ENCODE data around the gene APBA2. TPM values are rescaled to one million over a fixed set of nuclear protein-coding genes. Genes with fewer than 3 reads are reported as not detected.
"Not testable (repeated sequence)": the region's sequence is repeated elsewhere in the genome, so short reads cannot be mapped to it uniquely, and the experiment has no call there.

Gene APBA2
- total RNA-seq, 6 donors from 2014 or later = 3.2 to 7.9 (median 6.0) TPM

DNA sequence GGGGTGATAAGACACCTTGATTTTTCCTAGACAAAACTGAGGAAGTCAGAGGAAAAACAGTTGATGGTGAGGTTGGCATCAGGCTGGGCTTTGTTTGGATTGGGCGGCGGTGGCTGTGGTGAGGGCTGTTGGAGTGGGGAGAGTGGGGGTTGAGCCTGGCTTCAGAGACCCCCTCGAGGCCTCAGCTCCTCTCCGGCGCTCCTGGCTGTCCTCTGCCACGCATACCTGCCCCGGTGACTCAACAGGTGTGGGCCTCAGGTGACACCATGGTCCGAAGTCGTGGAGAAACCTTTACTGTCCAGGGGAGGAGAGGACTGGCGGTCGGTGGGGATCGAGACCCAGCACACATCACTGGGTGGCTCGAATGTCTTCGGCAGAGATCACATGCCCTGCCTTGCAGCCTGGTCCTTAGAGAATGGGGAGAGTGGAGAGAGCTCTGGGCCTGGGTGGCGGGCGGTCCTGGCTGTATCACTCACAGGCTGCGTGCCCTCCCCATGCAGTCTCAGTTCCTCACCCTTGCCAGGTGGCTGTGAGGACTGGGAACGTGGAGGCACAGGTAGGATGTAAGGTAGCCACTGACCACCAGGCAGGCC is 2.6 kb downstream of the APBA2 start:
- DNase-seq (no peak), ATAC-seq (ENCODE audit: low FRiP score in 2 of 2) (peak in 1 of 2 donors; percentile 16)
- TF ChIP-seq CTCF (IDR thresholded peaks at IDR 0.05) = no peak
- TF ChIP-seq POLR2AphosphoS5 (IDR thresholded peaks at IDR 0.05) = no peak
- no peak for TF ChIP-seq EP300 (IDR thresholded peaks at IDR 0.05)
- TF ChIP-seq POLR2A (IDR thresholded peaks at IDR 0.05) = no peak
- 92 to 96% methylated on average over 16 to 18 of the region's 18 CpGs for WGBS, 2 donors
- Histone ChIP-seq H3K9me3 (no peaks in the 10 kb centered on the region), H3K4me3 (no peak overlapping the region), H3K27ac (no peak overlapping the region), H3K27me3 (peaks cover 0 to 23% (median 9%) of the 10 kb centered on the region in 4 donors), H3K36me3 (no peaks in the 10 kb centered on the region), H3K4me1 (peaks cover 8 to 21% (median 11%) of the 10 kb centered on the region in 4 donors)

DNA sequence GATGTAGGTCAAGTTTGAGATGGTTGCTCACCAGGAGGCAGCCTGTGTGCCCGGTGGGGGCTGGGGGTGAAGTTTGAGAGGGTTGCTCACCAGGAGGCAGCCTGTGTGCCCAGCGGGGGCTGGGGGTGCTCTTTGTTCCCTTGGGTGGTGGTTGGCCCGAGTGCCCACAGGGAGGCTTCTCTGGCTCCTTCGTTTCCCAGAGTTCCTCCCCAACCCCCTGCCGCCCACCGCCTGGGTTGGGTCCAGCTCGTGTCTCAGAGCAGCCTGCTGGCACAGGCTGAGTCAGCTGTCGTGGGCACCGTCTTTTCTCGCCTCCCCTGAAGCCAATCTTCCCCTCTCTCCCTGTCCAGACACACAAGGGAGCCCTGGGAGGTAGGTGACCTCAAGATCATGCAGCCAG is 3.1 kb downstream of the APBA2 start:
- no peaks in the 10 kb centered on the region for H3K36me3 ChIP-seq
- no peak for TF ChIP-seq POLR2AphosphoS5 (IDR thresholded peaks at IDR 0.05)
- no peak for TF ChIP-seq EP300 (IDR thresholded peaks at IDR 0.05)
- no peak for TF ChIP-seq POLR2A (IDR thresholded peaks at IDR 0.05)
- no peak for TF ChIP-seq CTCF (IDR thresholded peaks at IDR 0.05)
- DNase-seq (no peak), ATAC-seq (ENCODE audit: low FRiP score in 2 of 2) (no peak)
- no peak overlapping the region for H3K27ac ChIP-seq
- no peak overlapping the region for H3K4me3 ChIP-seq
- 84 to 100% methylated on average over 1 to 10 of the region's 10 CpGs for WGBS, 2 donors
- no peaks in the 10 kb centered on the region for H3K9me3 ChIP-seq
- peaks cover 8 to 21% (median 11%) of the 10 kb centered on the region in 4 donors for H3K4me1 ChIP-seq
- H3K27me3 ChIP-seq = peaks cover 0 to 23% (median 9%) of the 10 kb centered on the region in 4 donors

DNA sequence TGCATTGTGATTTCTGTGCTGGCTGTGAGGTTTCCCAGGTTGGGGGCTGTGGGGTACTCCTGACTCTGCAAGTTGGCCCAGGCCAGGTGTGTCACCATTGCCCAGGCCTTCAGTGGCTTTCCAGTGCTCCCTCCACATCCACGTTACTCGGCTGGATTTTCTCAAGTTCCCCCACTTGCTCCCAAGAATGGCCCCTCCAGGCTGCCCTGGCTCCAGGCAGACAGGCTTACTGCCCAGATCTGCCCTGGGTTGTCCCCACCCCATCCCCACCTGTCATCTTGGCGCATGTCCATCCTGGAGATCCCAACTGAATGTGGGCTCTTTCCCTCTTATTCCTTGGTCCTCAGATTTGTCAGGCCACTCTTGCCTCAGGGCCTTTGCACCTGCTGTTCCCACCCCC is 3.6 kb downstream of the APBA2 start:
- Histone ChIP-seq H3K9me3 (no peaks in the 10 kb centered on the region), H3K36me3 (no peaks in the 10 kb centered on the region), H3K4me1 (peaks cover 8 to 21% (median 11%) of the 10 kb centered on the region in 4 donors), H3K4me3 (no peak overlapping the region), H3K27me3 (peaks cover 0 to 23% (median 9%) of the 10 kb centered on the region in 4 donors), H3K27ac (no peak overlapping the region)
- no peak for ATAC-seq (ENCODE audit: low FRiP score in 2 of 2)
- TF ChIP-seq CTCF (IDR thresholded peaks at IDR 0.05) (no peak), POLR2AphosphoS5 (IDR thresholded peaks at IDR 0.05) (no peak), POLR2A (IDR thresholded peaks at IDR 0.05) (no peak), EP300 (IDR thresholded peaks at IDR 0.05) (no peak)
- no peak for DNase-seq
- 100% methylated on average over 3 of the region's 3 CpGs for WGBS, 2 donors

DNA sequence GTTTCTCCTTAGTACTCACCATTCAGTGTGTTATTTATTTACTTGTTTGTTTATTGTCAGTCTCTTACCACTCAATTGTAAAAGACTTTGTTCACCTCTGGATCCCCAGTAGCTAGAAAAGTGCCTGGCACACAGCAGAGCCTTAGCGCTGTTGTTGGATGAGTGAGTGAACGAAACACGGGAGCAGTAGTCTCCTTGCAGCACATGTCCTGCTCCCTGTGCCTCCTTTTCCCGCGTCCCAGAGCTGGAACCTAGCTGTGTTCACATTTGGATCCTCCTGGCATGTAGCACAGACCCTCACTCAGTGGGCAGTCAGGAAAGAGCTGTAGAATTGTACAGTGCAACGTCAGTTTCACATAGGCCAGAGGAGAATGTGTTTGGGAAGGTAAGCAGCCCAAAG is 4.1 kb downstream of the APBA2 start:
- H3K27ac ChIP-seq; H3K4me3 ChIP-seq; H3K9me3 ChIP-seq; H3K36me3 ChIP-seq; DNase-seq; ATAC-seq (ENCODE audit: low FRiP score in 2 of 2): not testable (repeated sequence)
- Histone ChIP-seq H3K4me1 (peaks cover 8 to 21% (median 11%) of the 10 kb centered on the region in 4 donors), H3K27me3 (peaks cover 0 to 22% (median 9%) of the 10 kb centered on the region in 4 donors)
- WGBS, 2 donors = 95 to 97% methylated on average over 6 of the region's 6 CpGs

DNA sequence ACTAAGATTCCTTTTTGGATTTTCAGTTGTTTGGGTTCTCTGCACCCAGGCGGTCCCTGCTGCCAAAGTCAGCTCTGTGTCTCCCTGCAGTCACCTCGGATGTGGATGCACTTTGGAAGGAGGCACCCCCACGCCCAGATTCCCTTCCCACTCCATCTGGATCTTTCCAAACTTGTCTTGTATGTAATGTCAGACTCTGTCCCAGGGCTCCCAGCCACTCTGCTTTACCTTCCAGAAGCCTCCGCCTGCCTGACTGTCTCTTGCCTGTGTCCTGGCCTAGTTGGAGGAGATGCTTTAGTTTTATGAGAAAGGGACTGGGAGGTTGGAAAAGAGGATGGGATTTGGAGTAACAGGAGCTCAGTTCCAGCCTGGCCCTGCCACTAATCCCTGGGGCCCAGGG is 4.5 kb downstream of the APBA2 start:
- not testable (repeated sequence) for H3K27ac ChIP-seq; ATAC-seq (ENCODE audit: low FRiP score in 2 of 2); H3K36me3 ChIP-seq; H3K9me3 ChIP-seq; DNase-seq; H3K4me3 ChIP-seq
- Histone ChIP-seq H3K27me3 (peaks cover 0 to 18% (median 7%) of the 10 kb centered on the region in 4 donors), H3K4me1 (peaks cover 8 to 19% (median 11%) of the 10 kb centered on the region in 4 donors)
- WGBS, 2 donors = 90 to 91% methylated on average over 4 of the region's 4 CpGs

Measured in upper lobe of left lung (tissue), 6 donors.